GM20431 (cell line): ENCODE data around the gene INPP4B.

Experiments
- in situ Hi-C: fragments of 300-500 bp; cut with MseI, MboI; formaldehyde crosslinking; loops from one replicate; pipeline ENCODE4 v1.15.0; 2020; ENCODE audit warnings: low sequenced_read_pairs; ENCODE audit not compliant: unreplicated experiment

The INPP4B gene

DNA sequence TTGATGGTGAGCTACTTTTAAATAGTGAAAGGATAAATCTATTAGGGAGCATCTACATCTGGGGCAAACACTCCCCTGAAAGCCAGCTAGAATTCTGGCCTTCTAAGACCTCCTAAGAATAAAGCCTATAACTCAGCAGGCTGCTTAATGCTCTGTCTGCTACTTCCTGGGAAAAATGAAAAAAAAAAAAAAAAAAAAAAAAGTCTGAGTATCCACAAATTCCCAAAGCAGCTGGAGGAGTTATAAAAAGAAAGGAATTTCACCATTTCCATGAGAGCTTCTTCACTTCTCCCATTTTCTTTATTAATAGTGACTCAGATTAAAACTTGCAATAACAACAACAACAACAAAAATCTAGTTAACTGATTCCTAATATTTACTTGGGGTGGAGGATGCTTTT, 511.2 kb downstream of the INPP4B start:
- in situ Hi-C loops: no loop called here

DNA sequence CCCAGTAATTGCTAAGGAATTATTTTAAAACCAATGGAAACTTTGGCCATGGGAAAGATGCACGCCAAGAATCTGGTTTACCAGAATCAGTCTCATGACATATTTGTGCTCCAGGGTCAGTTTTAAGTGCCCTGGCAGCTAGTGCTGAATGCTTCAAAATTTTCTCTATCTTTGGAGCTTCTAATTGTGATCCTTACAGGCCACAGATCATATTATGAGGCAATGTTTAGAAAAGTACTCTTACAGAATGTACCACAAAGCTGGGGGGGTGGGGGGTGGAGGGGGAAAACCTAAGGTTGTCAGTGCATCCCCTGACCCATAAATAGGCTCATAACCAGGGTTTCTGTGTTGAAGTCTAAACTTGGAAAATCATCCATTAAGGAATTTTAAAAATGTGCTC, 514.5 kb downstream of the INPP4B start:
- in situ Hi-C loops: no loop called here

DNA sequence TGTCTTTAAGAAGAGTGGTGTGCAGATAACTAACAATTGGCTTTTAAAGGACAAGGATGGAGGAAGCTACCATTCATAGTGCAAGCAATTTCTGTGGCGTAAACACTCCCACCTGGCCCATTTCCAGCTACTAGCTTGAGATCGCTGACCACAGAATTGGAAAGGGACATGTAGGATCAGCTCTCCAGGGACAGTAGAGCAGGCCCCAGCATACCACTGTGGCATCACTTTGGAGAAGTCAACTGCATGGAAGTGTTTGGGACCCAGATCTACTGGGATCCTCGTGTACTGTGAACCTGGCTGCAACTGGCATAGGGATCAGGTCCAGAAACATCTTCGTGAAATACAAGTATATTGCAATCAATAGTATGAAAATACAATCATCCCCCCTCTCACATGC, 515.0 kb downstream of the INPP4B start:
- in situ Hi-C loops: no loop called here

DNA sequence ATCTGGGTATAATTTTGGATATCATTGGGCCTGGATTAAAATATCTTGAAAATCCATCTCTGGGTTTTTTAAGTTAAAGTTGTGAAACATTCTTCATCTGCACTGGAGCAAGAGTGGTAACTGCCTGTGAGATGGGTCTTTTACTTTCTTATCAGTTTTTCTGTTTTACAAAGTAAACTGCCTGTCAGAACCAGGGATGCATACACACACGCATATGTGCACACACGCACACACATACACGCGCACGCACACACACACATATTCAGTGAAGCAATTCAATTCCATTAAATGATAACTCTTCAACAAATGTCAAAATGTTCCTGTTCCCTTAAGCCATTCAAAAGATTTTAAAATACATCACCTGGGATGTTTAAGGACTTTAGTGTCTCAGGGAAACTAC, 515.8 kb downstream of the INPP4B start:
- in situ Hi-C loops: no loop called here

DNA sequence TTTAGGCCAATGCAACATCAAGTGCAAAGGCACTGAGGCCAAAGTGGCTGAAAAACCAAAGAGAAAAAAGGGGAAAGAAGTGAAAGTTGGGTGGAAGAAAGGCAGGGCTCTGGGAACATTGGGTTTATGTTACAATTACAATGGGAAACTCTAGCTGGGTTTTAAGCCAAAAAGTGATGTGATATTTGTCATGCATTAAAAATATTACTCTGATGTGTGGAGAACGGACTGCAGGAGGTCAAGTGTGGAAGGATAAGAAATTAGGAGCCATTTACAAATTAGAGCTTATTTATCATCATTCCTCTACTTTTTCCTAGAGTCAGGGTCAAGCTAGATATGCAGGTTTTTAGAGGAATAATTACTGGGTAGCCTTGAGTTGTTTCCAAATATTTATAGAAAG, 516.8 kb downstream of the INPP4B start:
- in situ Hi-C loops: no loop called here

DNA sequence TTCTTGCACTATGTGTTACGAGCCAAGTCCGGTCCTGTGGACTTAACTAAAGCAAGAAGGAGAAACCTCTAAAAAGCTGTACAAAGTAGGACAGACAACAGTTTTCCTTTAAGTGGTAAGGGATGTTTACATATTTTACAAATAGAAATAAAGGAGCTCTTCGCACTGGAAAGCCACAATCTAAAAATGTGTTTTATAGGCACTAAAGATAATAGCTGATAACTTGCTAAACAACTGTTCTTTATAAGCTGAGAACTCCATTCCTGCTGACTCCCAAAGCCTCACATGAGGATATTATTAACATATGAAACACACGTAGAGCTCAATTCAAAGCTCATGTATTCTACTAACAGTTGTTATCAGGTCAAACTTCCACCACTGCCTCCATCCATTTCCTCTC, 519.9 kb downstream of the INPP4B start:
- in situ Hi-C loops: no loop called here

DNA sequence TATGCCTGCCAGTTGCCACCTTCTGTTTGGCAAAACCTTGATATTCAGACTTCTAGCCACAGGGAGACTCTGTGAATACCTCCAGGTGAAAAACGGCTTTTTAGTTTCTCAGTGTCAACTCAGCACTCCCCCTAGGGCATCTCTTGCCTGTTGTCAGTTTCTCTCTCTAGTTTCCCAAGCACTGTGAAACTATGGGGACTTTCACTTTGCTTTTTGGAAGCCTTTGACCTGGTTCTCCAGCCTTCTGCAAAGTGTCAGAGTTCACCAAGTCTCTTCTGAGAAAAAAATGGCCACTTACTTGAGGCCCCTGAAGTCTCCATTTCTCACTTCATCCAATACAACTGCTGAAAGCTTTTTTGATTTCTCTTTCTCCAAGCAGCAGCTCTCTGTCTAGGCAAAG, 521.5 kb downstream of the INPP4B start:
- in situ Hi-C loops: no loop called here

DNA sequence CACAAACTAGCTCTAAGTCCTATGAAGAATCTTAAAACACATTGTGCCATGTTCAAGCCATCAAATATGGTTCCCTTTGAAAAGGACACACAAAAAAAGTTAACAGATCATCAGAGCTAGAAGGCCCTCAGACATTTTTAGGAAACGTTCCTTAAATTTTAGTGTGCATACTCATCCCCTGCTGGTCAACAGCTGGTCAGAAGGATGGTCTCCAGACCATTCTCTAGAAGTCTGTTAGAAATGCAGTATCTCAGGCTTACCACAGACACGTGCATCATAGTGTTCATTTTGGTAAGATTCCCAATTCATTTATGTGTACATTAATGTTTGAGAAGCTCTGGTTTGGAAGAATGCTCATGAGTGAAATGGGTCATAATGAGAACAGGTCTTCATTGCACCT, 523.1 kb downstream of the INPP4B start:
- in situ Hi-C loops: no loop called here

DNA sequence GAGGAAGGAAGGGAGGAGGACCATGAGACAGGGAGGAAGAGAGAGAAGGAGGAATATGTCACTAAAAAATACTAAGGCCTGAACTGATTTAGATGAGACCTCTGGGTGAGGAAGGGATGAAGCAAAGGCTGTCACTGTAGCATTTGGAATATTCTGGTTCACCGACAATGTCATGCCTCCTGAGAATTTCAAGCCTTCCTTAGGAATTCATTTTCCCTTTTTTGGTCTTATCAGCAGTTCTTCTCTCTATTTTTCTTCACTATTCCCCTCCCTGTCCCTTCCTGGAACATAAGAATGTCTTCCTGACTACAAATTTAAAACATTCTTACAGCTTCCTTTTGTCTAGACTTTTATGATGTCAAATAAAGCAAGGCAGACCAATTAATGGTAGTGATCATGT, 527.8 kb downstream of the INPP4B start:
- in situ Hi-C loops: no loop called here

DNA sequence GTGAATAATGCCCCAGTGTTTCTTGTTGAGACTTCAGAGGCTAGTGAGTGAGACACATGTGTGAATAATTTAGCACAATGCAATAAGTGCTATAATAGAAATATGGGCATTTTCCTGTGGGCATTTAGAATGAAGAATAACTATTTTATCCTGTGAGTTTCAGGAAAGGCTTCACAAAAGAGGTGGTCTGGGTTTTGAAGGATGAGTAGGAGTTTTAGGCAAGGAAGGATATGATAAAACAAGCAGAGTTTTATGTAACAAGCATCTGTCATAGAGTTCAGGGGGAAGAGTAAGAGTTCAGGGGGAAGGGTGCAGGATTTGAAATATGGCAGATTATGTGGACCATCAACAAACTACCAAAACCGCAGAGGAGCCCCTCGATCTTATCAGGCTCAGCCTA, 529.2 kb downstream of the INPP4B start:
- in situ Hi-C loops: no loop called here

DNA sequence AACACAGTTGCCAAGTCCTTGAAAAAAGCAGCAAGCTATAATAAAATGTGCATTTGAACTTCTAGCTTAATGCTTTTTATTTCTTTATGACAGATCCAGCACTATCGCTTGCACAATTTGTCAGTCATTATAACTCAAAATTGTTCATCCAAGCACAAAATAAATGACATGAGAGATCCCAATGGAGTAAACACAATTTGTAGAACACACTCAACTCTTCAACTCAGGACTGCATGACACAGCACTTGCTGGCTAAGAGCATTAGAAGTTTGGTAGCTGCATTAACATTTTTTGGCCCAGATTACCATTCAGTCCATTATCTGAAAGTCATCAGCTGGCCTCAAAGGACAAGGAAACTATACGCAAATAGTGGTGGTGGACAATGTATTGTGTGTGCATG, 530.1 kb downstream of the INPP4B start:
- in situ Hi-C loops: no loop called here

DNA sequence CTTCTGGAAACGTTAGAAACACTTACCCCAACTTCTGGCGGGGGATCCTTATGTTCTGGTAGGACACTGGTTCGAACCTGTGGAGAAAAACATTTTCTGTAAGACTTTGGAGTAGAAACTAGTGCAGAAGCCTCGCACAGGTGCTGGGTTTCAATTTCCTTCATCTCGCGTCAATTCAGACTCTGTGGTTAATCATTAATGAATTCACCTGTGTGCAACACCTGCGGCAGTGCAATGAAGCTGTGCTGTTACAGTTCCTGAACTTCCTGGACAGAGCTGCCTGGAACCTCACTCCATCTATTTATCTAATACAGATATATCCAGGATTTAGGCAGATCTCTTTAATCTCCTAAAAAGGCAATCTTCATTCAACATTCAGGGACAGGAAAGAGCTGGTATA, 531.4 kb downstream of the INPP4B start:
- in situ Hi-C loops: no loop called here

DNA sequence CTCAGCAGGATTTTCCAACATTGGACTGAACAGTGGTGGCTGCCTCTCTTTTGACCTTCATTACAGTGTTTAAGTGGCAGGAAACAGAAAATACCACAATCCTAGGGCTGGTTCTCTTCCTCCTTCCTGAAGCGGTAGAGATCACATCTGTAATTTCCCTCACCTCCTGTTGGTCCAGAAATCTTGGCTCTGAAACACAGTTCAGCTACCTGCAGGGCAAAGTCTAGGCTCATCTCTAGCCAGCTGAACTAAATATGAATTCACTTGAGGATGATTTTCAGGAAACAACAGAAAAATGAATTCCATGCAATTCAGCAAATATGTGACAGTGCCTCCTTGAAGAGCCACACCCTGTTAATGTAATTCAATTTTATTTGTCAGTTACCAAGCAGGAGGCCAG, 531.9 kb downstream of the INPP4B start:
- in situ Hi-C loops: no loop called here

DNA sequence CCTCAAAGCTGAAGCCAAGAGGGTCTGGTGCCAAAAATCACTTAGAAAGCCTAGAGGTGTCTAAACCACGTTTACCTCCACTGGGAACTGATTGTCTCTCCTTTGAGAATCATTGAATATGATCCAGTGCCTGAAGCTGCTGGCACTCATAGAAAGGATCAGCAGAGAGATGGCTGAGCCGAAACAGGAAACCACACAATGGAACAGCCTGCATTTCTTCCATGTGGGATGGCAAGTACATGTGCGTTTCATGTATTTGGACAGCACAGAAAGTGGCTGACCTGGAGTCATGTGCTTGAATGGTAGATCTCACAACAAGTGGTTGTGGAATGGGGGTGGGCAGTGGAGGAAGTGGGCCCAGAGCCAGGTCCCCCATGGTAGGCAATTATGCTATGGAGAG, 533.7 kb downstream of the INPP4B start:
- in situ Hi-C loops: no loop called here

DNA sequence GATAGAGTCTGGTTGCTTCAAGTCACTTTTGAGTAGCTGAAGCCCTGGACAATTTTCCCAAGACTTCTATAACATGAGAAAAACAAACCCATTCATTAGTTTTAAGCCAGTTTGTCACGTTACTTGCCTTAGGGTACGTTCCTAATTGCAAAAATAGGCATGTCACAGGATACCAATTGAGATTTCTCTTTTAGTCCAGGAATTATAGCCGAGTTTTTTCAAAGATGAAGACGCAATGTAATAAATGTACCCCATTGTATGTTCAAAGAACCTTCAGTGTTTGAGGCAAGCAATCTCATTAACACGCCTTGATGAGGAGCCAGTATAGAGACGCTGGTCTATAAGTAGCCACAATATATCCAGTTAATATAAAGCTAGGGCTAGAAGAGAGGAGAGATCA, 534.2 kb downstream of the INPP4B start:
- in situ Hi-C loops: no loop called here

DNA sequence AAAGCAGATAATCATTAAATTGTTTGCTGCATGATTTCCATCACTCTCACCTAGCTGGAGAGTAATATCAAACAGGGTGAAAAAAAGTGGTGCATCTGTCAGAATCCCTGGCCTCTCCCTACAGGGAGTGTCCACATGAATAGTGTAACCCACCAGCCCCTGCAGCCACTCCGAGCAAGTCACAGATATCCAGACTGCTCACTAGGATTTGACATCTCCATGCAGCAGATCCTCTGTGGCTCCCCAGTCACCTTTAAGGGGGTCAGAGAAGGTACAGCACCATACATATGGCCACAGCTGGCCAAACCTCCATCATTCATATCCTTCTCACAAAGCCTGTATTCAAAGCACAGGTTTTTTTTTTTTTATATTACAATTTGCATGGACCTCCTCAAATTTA, 536.3 kb downstream of the INPP4B start:
- in situ Hi-C loops: no loop called here

DNA sequence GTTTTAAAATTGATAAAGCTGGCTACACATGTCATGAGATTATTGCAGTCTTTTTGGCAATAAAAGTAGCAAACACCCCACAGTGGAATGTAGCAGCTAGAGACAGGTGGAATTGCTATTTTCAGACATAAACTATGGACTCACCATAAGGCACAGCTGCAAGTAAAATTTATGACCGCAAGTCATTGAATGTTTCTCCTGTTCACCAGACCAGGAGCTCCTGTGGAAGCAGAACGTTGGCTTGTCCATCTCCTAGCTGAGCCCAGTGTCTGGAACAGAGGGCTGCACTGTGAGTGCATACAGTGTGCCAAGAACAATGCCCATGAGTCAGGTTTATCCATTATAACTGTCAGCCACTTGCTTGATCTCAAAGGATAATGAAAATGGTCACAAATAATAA, 538.2 kb downstream of the INPP4B start:
- in situ Hi-C loops: no loop called here

DNA sequence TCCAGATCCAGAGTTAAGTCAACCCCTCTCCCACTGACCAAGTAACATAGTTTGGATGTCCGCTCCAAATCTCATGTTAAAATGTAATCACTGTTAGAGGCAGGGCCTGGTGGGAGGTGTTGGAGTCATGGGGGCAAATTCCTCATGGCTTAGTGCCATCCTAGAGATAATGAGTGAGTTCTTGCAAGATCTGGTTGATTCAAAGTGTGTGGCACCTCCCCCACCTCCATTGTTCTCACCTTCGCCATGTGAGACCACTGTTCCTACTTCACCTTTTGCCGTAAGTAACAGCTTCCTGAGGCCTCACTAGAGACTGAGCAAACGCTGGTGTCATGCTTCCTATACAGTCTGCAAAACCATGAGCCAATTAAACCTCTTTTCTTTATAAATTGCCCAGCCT, 548.8 kb downstream of the INPP4B start:
- in situ Hi-C loops: no loop called here

DNA sequence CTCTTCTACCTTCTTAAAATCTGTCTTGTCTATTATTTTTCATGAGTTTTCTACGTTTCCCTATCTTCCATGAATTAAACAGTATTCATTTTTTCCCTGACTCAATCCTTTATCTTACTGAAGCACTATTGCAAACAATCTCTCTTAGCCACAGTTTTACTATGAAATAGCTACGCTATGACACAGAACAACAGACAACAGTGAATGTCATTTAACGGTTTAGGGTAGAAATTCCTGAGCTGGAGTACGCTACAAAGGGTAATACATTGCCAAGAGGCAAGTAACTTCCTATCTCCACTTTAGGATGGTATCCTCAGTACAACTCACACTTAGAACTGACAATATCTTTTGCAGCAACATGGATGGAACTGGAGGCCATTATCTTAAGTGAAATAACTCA, 552.6 kb downstream of the INPP4B start:
- in situ Hi-C loops: no loop called here

DNA sequence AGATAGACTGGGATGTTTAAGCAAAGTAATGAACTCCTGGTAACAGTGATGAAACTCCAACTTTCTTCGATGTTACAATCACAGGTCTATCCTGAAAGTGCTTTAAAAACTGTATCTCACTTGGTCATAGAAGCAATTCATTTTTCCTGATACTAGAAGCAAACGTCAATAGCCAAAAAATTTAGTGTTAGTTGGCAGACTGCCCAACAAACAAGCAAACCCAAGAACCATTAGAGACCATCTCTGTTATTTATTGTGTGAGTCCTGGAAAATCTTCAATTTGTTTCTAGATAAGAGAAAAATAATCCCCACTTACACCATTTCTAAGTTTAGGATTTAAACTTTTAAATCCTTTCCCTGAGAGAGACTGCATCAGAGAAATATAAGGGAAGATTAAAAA, 553.9 kb downstream of the INPP4B start:
- in situ Hi-C loops: no loop called here

DNA sequence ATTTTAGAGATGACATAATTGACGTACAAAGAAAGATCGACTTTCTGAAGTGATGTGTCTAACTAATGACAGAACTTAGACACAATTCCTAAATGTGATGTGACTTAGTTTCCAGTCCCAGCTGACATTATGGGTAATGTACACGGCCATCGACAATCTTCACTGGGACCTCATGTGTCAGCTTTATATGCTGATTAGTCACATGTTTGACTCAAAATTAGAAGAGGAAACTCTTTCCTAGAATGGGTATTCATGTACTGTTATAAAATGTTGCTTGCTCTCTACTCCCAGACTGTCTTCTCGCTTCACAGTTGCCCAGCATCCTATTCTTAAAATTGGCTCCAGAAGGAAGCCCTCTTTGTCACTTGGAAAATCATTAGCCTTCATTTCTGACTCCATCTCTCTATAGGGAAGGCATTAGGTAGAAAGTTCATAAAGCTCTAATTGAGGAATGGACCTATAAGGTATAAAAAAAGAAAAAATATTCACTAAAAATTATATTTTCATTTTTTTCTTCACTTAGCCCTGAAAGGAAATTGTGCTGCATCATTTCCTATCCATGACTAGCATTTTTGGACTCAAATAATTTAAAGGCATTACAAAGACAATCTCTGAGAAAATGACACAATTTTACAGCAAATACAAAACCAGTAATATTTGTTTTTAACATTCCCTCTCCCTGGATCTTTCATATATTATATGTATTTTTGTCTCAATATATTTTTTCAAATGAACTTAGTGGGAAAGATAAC, 554.6 kb downstream of the INPP4B start:
- in situ Hi-C loops: no loop called here

DNA sequence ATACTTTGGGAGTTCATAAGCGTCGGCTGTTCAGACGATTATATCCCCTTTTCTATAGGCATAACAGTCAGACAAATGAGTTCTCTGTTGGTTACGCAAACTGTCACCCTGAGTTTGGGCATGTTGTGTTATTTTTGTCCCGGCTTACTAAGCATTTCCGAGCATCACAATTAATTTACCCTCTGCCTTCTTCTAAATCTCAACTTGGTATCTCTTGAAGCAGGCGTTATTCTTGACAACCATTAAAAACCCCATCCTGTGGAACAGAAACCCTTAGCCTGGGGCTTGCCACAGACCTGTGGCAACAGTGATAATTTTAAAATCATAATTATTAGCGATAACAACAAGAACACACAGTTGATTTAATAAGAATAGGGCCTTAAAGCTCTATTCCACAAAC, 558.7 kb downstream of the INPP4B start:
- in situ Hi-C loops: no loop called here

DNA sequence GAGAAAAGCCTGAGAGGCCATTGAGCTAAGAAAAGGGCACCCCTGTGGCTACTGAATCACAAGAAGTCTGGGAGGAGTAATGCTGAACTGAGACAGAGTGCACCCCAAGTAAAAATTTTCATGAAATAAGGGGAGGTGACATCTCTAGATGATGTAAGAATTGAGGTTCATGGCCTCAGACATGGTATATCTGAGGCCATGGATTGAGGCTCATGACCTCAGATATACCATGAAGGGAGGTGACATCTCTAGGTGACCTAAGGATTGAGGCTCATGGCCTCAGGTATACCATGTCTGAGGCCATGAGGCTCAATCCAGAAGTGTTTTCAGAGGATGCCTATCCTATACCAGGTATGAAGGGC, 560.9 kb downstream of the INPP4B start:
- in situ Hi-C loops: no loop called here
